ENCODE measurements around the gene IL1RAPL2. TPM values are rescaled to one million over a fixed set of nuclear protein-coding genes. Genes with fewer than 3 reads are reported as not detected.

IL1RAPL2 gene
- total RNA-seq, 1 donor from 2014 or later: not detected

DNA sequence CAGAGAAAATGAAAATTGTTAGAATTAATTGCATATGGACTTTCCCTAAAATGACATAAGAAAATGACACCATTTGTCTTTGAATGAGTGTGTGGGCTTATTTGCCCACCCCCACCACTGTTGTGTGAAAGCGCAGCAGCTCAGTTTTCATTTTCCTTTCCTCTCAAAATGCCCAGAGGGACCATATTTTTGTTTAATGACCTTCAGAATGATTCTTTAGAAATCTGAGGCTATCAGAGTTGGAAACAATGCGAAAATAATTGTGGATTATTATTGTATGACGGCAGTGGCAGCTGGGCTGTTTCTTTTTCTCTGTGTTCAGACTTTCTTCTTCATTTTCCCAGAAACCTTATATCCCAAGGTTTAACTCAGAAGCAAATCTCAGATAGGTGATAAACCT lies 699.1 kb downstream of the IL1RAPL2 start:
- Histone ChIP-seq H3K36me3 (ENCODE audit: control insufficient read depth, insufficient read depth, low read length) (no peaks in the 10 kb centered on the region), H3K4me3 (ENCODE audit: low read depth, low read length) (no peak overlapping the region), H3K27me3 (ENCODE audit: control insufficient read depth, insufficient read depth, low read length) (no peaks in the 10 kb centered on the region)
- TF ChIP-seq, protein P1, sequence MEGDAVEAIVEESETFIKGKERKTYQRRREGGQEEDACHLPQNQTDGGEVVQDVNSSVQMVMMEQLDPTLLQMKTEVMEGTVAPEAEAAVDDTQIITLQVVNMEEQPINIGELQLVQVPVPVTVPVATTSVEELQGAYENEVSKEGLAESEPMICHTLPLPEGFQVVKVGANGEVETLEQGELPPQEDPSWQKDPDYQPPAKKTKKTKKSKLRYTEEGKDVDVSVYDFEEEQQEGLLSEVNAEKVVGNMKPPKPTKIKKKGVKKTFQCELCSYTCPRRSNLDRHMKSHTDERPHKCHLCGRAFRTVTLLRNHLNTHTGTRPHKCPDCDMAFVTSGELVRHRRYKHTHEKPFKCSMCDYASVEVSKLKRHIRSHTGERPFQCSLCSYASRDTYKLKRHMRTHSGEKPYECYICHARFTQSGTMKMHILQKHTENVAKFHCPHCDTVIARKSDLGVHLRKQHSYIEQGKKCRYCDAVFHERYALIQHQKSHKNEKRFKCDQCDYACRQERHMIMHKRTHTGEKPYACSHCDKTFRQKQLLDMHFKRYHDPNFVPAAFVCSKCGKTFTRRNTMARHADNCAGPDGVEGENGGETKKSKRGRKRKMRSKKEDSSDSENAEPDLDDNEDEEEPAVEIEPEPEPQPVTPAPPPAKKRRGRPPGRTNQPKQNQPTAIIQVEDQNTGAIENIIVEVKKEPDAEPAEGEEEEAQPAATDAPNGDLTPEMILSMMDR (IDR thresholded peaks at IDR 0.05; ENCODE audit: insufficient read depth, low read length, poor library complexity, severe bottlenecking): no peak
- no peak for DNase-seq (ENCODE audit: low read depth)

DNA sequence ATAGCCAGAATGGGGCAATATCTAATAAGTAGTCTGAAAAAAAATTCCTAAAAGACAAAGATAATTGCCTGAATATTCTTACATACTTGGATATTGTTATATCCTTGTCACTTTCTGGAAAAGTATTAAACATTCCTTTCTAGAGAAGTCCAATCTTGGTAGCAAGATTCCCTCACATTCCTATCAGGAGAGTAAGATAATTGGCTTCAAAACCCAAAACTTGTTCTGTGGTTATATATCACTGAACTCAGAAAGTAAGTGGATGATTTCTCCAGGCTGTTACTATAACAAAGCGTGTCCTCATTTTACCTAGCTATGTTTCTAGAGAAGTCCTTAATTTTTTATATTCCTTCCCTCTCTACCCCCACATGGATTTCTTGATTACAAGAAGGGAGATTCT lies 700.5 kb downstream of the IL1RAPL2 start:
- Histone ChIP-seq H3K27me3 (ENCODE audit: control insufficient read depth, insufficient read depth, low read length) (no peaks in the 10 kb centered on the region), H3K4me3 (ENCODE audit: low read depth, low read length) (no peak overlapping the region), H3K36me3 (ENCODE audit: control insufficient read depth, insufficient read depth, low read length) (no peaks in the 10 kb centered on the region)
- no peak for DNase-seq (ENCODE audit: low read depth)
- TF ChIP-seq, protein P1 (IDR thresholded peaks at IDR 0.05; ENCODE audit: insufficient read depth, low read length, poor library complexity, severe bottlenecking): no peak

DNA sequence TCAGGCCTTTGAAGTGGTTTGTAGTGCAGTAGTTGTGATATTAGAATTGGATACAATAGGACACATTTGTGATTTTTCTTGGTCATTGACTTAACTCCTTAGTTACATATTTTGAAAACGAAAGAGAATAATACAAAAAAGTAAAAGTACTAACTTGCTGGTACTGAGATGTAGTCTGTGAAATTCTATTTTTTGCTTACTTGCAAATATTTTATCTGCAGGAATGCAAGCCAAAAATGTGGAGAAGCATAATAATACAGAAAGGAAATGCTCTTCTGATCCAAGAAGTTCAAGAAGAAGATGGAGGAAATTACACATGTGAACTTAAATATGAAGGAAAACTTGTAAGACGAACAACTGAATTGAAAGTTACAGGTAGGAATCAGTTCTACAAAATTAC lies 701.2 kb downstream of the IL1RAPL2 start:
- no peaks in the 10 kb centered on the region for H3K36me3 ChIP-seq (ENCODE audit: control insufficient read depth, insufficient read depth, low read length)

DNA sequence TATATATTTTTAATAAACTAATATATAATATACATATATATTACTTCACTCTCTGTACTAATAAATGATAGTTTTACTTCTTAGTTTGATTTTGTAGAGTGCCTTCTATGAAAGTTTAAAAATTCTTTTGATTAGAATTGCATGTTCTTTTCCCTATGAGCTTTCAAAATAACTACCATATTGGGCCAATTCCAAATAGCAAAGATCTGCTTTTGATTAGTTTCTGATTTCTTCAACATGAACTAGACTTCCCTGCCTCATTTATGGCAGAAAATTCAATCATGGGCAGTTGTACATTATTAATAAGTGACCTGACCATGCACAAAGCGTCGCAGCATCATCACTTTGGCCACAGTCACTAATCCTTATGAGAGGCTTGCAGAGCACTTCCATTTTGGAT lies 703.4 kb downstream of the IL1RAPL2 start:
- TF ChIP-seq, protein P1 (IDR thresholded peaks at IDR 0.05; ENCODE audit: insufficient read depth, low read length, poor library complexity, severe bottlenecking): no peak
- no peaks in the 10 kb centered on the region for H3K27me3 ChIP-seq (ENCODE audit: control insufficient read depth, insufficient read depth, low read length)

More for the DNA sequence above, 701.2 kb downstream of the IL1RAPL2 start:
- no peak for DNase-seq (ENCODE audit: low read depth)
- Histone ChIP-seq H3K4me3 (ENCODE audit: low read depth, low read length) (no peak overlapping the region), H3K27me3 (ENCODE audit: control insufficient read depth, insufficient read depth, low read length) (no peaks in the 10 kb centered on the region)
- TF ChIP-seq, protein P1 (IDR thresholded peaks at IDR 0.05; ENCODE audit: insufficient read depth, low read length, poor library complexity, severe bottlenecking): no peak

DNA sequence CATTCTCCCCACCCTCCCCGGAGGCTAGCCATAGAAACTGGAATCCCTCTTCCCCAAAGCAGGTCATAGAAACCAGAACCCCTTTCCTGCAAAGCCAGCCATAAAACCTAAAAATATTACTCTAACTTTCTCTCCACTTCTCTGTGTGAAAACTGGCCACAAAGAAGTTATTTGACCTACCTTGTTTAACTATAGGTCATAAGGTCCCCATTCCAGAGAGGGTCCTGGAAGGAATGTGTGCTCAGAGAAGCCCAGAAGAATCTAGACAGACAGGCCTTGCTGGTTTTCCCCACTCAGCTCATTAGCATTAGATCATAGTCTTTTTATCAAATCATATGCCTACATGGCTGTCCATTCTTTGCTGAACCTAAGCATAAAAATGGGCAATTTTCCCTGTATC lies 707.3 kb downstream of the IL1RAPL2 start:
- H3K36me3 ChIP-seq (ENCODE audit: control insufficient read depth, insufficient read depth, low read length): no peaks in the 10 kb centered on the region
- TF ChIP-seq, protein P1 (IDR thresholded peaks at IDR 0.05; ENCODE audit: insufficient read depth, low read length, poor library complexity, severe bottlenecking): no peak
- H3K4me3 ChIP-seq (ENCODE audit: low read depth, low read length): no peak overlapping the region
- DNase-seq (ENCODE audit: low read depth): no peak
- no peaks in the 10 kb centered on the region for H3K27me3 ChIP-seq (ENCODE audit: control insufficient read depth, insufficient read depth, low read length)

More for the DNA sequence above, 703.4 kb downstream of the IL1RAPL2 start:
- no peak for DNase-seq (ENCODE audit: low read depth)
- Histone ChIP-seq H3K36me3 (ENCODE audit: control insufficient read depth, insufficient read depth, low read length) (no peaks in the 10 kb centered on the region), H3K4me3 (ENCODE audit: low read depth, low read length) (no peak overlapping the region)

DNA sequence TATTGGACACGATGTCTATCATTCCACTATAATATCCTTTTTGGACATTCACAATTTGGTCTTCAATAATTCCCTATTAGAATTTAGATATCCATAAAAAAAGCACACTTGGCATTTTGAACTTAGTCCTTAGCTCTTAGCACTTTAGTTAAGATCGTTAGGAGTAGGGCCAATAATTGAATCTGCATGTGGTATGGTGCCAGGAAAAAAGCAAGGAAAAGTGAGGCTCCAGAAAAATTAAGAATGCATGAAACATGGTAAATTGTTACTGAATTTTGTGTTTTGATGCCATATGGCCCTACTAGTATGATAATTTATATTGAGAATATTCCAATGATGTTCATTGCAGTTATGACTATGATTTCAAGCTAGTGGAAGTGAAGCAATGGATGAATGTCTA lies 708.1 kb downstream of the IL1RAPL2 start:
- H3K4me3 ChIP-seq (ENCODE audit: low read depth, low read length): no peak overlapping the region
- DNase-seq (ENCODE audit: low read depth): no peak
- TF ChIP-seq, protein P1 (IDR thresholded peaks at IDR 0.05; ENCODE audit: insufficient read depth, low read length, poor library complexity, severe bottlenecking): no peak
- H3K27me3 ChIP-seq (ENCODE audit: control insufficient read depth, insufficient read depth, low read length): no peaks in the 10 kb centered on the region
- H3K36me3 ChIP-seq (ENCODE audit: control insufficient read depth, insufficient read depth, low read length): no peaks in the 10 kb centered on the region

All from kidney epithelial cell (primary cell).